GM15510 (cell line): ENCODE data around the gene NRXN3.

ENCODE experiments used
- POLR2A ChIP-seq: IDR thresholded peaks from 3 replicates; pipeline ENCODE4 v1.6.1; 2011; ENCODE audit warnings: borderline replicate concordance; ENCODE audit not compliant: insufficient read length; ENCODE audit errors: extremely low read depth

NRXN3 gene

GRCh38 chr14:79298373-79298772 lies 1128.2 kb downstream of the NRXN3 start:
- TF ChIP-seq POLR2A = no peak

DNA sequence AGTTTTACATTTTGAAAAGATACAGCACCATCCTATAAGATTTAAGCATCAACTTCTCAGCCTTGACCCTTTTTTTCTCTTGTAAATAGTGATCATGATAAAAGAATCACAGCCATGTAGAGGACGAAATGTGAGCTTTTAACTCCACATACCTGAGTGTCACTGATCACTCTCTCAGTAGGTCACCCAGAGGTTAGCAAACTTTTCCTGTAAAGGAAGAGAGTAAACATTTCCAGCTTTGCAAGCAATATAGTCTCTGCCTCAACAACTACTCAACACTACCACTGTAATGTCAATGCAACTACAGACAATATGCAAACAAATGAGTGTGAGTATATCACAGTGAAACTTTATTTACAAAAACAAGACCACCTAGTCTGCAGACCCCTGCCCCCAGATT lies 1129.0 kb downstream of the NRXN3 start:
- no peak for TF ChIP-seq POLR2A

DNA sequence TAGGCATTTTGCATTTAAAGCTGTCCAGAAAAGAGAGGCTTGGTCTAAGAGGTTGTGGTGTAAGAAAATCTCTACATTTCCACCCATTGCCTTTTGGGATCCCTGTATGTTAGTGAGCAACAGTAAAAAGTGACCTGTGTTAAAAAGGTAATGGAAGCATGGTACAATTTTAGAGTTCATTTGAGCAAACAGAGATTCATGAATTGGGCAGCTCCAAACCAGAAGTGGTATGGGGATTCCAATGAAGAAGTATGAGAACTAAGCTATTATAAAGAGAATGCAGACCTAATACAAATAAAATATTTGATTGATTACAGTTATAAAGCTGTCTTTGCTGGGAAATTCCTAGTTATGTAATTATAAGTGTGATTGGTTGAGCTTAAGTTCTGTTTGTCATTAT lies 1134.1 kb downstream of the NRXN3 start:
- no peak for TF ChIP-seq POLR2A

- TF ChIP-seq POLR2A = no peak
Observed at GRCh38 chr14:79306546-79306945, 1136.4 kb downstream of the NRXN3 start.

DNA sequence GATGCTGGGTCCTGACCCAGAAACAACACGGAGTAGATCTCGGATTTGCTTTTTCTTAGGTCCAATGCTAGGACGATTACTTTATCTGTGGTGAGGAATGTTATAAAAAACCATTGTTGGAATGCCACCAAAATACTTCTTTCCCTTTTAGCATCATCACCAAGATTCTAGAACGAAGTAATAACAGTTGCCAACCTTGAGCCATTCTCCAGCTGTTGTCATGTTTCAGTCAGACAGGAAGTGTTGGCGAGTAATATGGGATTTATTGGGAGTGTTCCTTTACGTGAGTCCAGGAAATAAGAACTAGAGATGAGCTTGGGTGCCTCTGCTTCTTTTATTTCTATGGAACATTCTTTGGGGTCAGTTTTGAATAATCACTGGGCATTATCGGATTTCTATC lies 1148.2 kb downstream of the NRXN3 start:
- TF ChIP-seq POLR2A = no peak

DNA sequence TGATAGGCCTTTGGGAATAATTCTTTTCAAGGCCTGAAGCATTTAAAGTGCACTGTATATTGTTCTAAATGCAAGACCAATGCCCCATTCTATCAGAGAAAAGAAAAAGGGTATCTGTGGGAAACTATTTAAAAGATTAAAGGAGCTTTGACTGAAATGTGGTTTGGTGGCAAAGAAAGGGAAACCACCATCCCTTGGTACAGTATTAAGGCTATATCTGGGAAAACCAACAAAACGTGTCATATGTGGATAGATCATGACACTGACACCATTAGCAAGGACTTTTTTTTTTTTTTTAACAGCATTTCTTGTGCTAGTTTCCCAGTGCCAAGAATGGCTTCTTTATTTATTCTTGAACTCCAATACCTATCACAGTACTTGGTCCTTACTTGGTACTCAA lies 1150.4 kb downstream of the NRXN3 start:
- TF ChIP-seq POLR2A = no peak

DNA sequence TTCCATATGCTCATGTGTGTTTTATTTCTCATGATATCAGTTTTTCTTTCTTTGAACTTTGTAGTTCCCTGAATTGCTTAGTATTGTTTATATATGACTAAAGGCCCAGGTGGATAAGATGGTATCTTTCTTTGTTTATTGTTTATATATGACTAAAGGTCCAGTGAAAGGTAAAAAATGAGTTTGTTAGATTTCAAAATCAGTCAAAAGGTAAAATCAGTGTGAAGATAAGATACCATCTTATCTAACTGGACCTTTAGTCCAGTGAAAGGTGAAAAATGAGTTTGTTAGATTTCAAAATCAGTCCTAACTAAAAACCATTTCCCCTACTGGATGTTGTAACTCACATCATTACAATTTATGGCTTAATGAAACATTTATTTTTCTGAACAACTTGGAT lies 1150.9 kb downstream of the NRXN3 start:
- no peak for TF ChIP-seq POLR2A

DNA sequence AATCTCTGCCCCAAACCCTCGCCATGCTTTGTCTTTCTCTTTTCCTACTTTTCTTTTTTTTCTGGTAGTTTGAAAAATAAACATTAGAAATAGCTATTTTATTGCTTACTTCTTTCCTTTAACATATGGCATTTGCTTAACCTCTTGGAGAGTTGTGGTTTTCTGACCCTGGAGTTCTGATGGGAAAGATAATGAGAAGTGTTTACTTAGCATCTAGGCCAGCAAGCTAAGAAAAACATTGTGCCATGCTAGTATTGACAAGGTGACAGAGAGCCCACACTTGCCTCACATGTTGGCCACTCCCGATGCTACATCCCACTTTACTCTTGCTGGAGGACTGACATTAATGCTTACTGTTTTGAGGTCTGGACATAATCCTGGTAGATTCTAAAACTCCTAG lies 1154.9 kb downstream of the NRXN3 start:
- TF ChIP-seq POLR2A = no peak

DNA sequence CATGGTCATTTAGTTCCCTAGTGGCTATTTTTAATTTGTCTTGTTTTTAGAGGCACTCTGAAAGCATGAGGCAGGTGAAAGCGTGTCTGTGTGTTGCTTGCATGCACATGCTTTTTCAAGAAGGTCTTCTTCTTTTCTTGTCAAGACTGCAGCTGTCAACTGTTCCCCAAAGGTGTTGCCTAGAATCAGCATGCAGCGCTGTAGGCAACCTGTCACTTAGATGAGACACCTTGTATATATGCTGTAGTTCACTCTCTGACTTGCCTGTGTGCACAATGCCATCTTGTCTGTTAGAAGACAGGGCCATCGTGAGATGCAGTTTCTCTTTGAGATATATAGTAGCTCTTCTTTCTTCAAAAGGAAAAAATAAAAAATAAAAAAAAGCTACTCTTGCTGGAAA lies 1155.4 kb downstream of the NRXN3 start:
- no peak for TF ChIP-seq POLR2A

DNA sequence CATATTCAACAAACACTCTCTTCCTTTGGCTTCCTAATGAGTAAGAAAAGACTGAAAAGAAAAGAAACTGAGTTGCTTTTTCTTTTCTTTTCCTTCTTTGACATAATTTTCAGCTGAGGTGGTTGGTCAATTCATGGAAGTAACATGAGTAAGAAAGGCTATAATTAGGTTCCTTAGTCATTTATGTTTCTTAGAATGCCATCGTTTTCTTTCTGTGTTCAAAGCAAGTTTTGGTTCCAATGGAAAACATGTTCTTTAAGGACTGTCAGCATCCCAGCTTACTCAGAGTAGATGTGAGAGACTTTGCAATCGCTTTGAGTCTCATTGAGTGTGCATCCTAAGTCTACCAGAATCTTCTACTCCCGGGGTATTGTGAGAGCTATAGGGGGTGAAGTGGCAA lies 1158.7 kb downstream of the NRXN3 start:
- TF ChIP-seq POLR2A = no peak

- TF ChIP-seq POLR2A = no peak
Observed at GRCh38 chr14:79331830-79332229, 1161.7 kb downstream of the NRXN3 start.

GRCh38 chr14:79332504-79333197 lies 1162.5 kb downstream of the NRXN3 start:
- TF ChIP-seq POLR2A = no peak

GRCh38 chr14:79333198-79333546 lies 1163.0 kb downstream of the NRXN3 start:
- no peak for TF ChIP-seq POLR2A

GRCh38 chr14:79334272-79334671 lies 1164.1 kb downstream of the NRXN3 start:
- no peak for TF ChIP-seq POLR2A

DNA sequence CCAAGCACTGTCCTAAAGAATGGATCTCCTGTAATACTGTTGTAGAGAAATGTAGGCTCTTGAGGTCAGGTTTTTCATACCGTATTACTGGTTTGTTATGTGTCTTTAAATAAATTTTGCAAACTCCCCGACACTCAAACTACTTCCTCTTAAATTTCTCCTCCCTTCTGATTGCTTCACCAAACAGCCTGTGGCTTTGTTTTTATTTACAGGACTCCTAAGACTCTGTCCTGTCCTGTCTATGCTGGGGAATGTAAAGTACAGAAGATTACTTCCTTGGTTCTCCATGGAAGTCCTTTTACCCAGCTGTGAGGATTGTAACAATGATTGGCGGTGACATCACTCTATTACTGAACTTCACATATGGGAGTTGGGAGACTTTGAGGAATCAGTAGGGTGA lies 1167.6 kb downstream of the NRXN3 start:
- no peak for TF ChIP-seq POLR2A

DNA sequence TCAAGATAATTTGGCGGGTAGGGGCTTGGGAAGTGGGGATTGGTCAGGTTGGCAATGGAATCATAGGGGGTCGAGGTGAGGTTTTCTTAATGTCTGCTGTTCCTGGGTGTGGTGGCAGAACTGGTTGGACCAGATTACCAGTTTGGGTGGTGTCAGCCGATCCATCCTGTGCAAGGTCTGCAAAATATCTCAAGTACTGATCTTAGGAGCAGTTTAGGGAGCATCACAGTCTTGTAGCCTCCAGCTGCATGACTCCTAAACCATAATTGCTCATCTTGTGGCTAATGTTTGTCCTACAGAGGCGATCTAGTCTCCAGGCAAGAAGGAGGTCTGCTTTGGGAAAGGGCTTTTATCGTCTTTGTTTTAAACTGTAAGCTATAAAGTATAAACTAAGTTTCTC lies 1172.8 kb downstream of the NRXN3 start:
- TF ChIP-seq POLR2A = no peak

- no peak for TF ChIP-seq POLR2A
Observed at GRCh38 chr14:79351011-79351410, 1180.8 kb downstream of the NRXN3 start.
